H7 (cell line): ENCODE data around the gene CNTROB. TPM values are rescaled to one million over a fixed set of nuclear protein-coding genes. Genes with fewer than 3 reads are reported as not detected.
A peak's percentile ranks its signal among the peaks of the same experiment; 100 is the strongest.

ENCODE experiments used
- DNase-seq: peaks from one replicate; pipeline ENCODE4 v3.0.0; 2012
- H3K27me3 ChIP-seq: 2 replicates; pipeline ENCODE4 v1.6.0; 2011; ENCODE audit warnings: mild to moderate bottlenecking, low read length; ENCODE audit not compliant: control insufficient read depth, insufficient read depth
- H3K36me3 ChIP-seq: replicated peaks from 2 replicates; pipeline ENCODE4 v1.5.1; 2011; ENCODE audit warnings: low read length; ENCODE audit not compliant: control insufficient read depth, insufficient read depth
- H3K4me3 ChIP-seq: 2 replicates; pipeline ENCODE4 v1.5.1; 2011; ENCODE audit warnings: low read depth, mild to moderate bottlenecking, control low read depth, low read length, moderate library complexity; ENCODE audit not compliant: insufficient read depth
- total RNA-seq: library from RNA; depleted of rRNA; stranded (reverse); fragments of >200 nt; shearing (Covaris generic); gene quantifications from 2 replicates; pipeline ENCODE4 v1.2.3, GENCODE V29; 2014; rRNA removed

CNTROB gene
- total RNA-seq, result 5.5 and 6.8 TPM in 2 replicates

GRCh38 chr17:7931709-7932482 is at the start of gene CNTROB, which contains the start of gene TRAPPC1:
Gene CNTROB (plus strand): TSS chr17:7932206. CDS start chr17:7933080, 874 bp downstream.
Gene TRAPPC1 (minus strand): TSS chr17:7931946. CDS start chr17:7931829, 117 bp downstream.
- peak; percentile 98 for DNase-seq
- Histone ChIP-seq H3K27me3 (peaks cover 63% of the 10 kb centered on the region), H3K36me3 (peaks cover 1% of the 10 kb centered on the region), H3K4me3 (peak within 1 kb of the TSS; percentile 77)

GRCh38 chr17:7882629-7883028 is 49.4 kb upstream of the CNTROB start:
- peaks cover 17% of the 10 kb centered on the region for H3K27me3 ChIP-seq
- H3K36me3 ChIP-seq, result no peaks in the 10 kb centered on the region
- H3K4me3 ChIP-seq, result no peak overlapping the region
- no peak for DNase-seq

GRCh38 chr17:7883781-7884386 is 48.1 kb upstream of the CNTROB start:
- no peak overlapping the region for H3K4me3 ChIP-seq
- peaks cover 17% of the 10 kb centered on the region for H3K27me3 ChIP-seq
- no peaks in the 10 kb centered on the region for H3K36me3 ChIP-seq
- no peak for DNase-seq

GRCh38 chr17:7884581-7885366 is 47.2 kb upstream of the CNTROB start:
- DNase-seq, result peak; percentile 81
- Histone ChIP-seq H3K4me3 (peak overlapping the region; percentile 72), H3K27me3 (peaks cover 17% of the 10 kb centered on the region), H3K36me3 (no peaks in the 10 kb centered on the region)

GRCh38 chr17:7885367-7886226 is 46.4 kb upstream of the CNTROB start:
- peak; percentile 89 for DNase-seq
- H3K4me3 ChIP-seq, result peak overlapping the region; percentile 72
- no peaks in the 10 kb centered on the region for H3K36me3 ChIP-seq
- H3K27me3 ChIP-seq, result peaks cover 17% of the 10 kb centered on the region

- peaks cover 17% of the 10 kb centered on the region for H3K27me3 ChIP-seq
- no peaks in the 10 kb centered on the region for H3K36me3 ChIP-seq
- H3K4me3 ChIP-seq, result peak overlapping the region; percentile 72
- DNase-seq, result peak; percentile 86
Measured at GRCh38 chr17:7886227-7887037, 45.6 kb upstream of the CNTROB start.

GRCh38 chr17:7887038-7887481 is 44.9 kb upstream of the CNTROB start:
- Histone ChIP-seq H3K4me3 (peak overlapping the region; percentile 72), H3K36me3 (no peaks in the 10 kb centered on the region), H3K27me3 (peaks cover 17% of the 10 kb centered on the region)
- DNase-seq, result no peak

GRCh38 chr17:7887482-7888183 is 44.4 kb upstream of the CNTROB start:
- peak; percentile 96 for DNase-seq
- H3K27me3 ChIP-seq, result peaks cover 17% of the 10 kb centered on the region
- no peaks in the 10 kb centered on the region for H3K36me3 ChIP-seq
- H3K4me3 ChIP-seq, result peak overlapping the region; percentile 72

- no peaks in the 10 kb centered on the region for H3K36me3 ChIP-seq
- H3K4me3 ChIP-seq, result peak within 1 kb of the TSS; percentile 72
- peaks cover 17% of the 10 kb centered on the region for H3K27me3 ChIP-seq
- peak; percentile 49 for DNase-seq
Measured at GRCh38 chr17:7888184-7888920, 43.7 kb upstream of the CNTROB start, which contains the start of gene CHD3. Gene CHD3 (plus strand): TSS chr17:7888789. CDS start chr17:7889001, 212 bp downstream.

- Histone ChIP-seq H3K27me3 (peaks cover 17% of the 10 kb centered on the region), H3K36me3 (no peaks in the 10 kb centered on the region), H3K4me3 (no peak overlapping the region)
- peak; percentile 81 for DNase-seq
Measured at GRCh38 chr17:7889166-7889955, 42.6 kb upstream of the CNTROB start.

- H3K27me3 ChIP-seq, result no peaks in the 10 kb centered on the region
- H3K4me3 ChIP-seq, result no peak overlapping the region
- DNase-seq, result peak; percentile 6
- no peaks in the 10 kb centered on the region; the same call in 1 of the 2 replicates for H3K36me3 ChIP-seq
Measured at GRCh38 chr17:7893187-7893880, 38.7 kb upstream of the CNTROB start.
